HG03064 (cell line): ENCODE data around the gene ACAD11.
A peak's percentile ranks its signal among the peaks of the same experiment; 100 is the strongest.

ENCODE experiments used
- ATAC-seq: cut with Tn5 transposase; IDR thresholded peaks from one replicate; pipeline ENCODE4 v1.9.1; 2021; ENCODE audit warnings: low read depth; ENCODE audit not compliant: unreplicated experiment

ACAD11 gene, protein sequence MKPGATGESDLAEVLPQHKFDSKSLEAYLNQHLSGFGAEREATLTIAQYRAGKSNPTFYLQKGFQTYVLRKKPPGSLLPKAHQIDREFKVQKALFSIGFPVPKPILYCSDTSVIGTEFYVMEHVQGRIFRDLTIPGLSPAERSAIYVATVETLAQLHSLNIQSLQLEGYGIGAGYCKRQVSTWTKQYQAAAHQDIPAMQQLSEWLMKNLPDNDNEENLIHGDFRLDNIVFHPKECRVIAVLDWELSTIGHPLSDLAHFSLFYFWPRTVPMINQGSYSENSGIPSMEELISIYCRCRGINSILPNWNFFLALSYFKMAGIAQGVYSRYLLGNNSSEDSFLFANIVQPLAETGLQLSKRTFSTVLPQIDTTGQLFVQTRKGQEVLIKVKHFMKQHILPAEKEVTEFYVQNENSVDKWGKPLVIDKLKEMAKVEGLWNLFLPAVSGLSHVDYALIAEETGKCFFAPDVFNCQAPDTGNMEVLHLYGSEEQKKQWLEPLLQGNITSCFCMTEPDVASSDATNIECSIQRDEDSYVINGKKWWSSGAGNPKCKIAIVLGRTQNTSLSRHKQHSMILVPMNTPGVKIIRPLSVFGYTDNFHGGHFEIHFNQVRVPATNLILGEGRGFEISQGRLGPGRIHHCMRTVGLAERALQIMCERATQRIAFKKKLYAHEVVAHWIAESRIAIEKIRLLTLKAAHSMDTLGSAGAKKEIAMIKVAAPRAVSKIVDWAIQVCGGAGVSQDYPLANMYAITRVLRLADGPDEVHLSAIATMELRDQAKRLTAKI

DNA sequence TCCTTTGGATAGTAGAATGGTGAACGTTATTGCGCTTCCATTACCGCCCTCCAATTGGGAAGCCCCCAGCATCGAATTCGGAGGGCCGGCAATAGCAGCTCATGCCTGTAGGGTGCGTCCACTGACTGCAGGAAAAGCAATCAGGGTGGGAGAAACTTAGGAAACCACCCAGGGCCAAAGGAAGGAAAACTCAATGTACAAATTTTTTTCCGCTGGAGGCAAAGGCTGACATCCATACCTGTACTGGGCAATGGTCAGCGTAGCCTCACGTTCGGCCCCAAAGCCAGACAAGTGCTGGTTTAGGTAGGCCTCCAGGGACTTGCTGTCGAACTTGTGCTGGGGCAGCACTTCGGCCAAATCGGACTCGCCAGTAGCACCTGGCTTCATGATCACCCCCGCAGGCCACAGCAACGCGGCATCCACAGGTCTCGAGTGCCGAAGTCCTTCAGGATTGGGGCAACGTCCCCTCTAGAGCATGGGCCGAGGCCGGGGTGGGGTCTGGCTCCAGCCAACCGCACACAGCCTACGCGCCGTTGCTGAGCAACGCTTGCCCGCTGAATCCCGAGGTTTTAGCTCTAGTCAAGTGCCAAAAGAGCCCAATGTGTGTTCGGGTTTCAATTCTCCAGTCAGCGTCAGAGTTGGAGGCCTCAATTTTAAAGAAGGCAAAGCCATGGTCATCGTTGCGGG lies at the start of gene ACAD11:
Gene ACAD11 (minus strand): TSS at position 445 of the 687 bp plus-strand sequence. CDS start 58 bp downstream, at position 387.
- peak; percentile 52 for ATAC-seq

DNA sequence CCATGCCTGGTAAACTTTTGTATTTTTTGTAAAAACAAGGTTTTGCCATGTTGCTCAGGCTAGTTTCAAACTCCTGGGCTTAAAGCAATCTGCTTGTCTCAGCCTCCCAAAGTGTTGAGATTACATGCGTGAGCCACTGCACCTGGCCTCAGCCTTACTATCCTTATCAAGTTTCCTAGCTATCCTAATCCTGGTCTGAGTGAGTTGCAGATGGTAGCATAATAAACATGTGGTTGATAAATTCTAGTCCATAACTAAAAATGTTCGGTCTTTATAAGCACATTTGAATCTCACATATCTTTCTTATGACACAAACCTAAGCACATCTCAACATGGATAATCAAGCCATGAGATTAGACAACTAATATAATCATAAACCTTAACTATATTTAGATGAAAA lies 44.1 kb upstream of the ACAD11 start:
- no peak for ATAC-seq

DNA sequence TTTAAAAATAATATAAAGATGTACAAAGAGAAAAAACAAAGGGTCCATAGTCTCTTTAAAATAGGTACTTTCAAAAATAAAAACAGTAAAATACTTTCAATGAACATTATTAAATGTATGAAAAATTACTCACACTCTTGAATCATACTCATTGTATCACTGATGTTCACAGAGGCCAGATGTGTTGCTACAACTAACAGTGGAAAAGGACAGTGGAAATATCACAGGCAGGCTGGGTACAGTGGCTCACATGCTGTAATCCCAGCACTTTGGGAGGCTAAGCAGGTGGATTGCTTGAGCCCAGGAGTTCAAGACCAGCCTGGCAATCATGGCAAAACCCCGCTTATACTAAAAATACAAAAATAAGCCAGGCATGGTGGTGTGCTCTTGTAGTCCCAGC lies 35.8 kb upstream of the ACAD11 start:
- ATAC-seq = no peak

DNA sequence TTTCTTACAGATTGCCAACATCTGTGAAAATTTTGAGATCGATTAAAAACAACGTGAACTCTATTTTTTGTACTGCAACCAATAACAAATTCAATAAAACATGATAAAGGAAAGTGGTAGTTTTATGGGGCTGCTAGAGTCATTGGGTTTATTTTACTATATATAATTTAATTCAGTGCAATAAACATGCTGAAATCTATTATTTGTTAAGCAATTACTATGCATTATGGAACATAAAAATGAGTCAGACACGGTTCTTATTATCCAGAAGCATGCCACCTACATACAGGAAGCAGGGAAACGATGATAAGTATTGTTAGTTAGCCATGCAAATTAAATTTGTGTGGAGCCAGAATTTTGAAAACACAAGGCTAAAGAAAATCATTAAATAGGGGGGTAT lies 35.4 kb upstream of the ACAD11 start:
- no peak for ATAC-seq

DNA sequence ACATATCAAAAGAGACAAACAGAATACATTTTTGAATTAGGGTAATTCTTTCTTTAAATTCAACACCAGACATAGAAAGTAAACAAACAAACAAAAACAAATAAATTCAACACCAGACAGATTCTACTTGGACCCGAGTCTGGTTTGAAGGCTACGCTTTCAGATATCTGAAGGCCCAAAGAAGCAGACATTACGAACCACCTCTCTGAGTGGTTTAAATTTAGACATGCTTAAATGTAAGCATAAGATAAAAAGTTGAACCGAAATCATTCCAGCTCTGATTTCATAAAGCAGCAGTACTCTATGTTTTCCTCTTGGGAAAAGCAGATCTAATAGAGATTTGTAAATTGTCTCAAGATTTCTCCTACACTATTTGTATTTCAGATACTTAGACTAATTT lies 30.4 kb upstream of the ACAD11 start:
- ATAC-seq = no peak

DNA sequence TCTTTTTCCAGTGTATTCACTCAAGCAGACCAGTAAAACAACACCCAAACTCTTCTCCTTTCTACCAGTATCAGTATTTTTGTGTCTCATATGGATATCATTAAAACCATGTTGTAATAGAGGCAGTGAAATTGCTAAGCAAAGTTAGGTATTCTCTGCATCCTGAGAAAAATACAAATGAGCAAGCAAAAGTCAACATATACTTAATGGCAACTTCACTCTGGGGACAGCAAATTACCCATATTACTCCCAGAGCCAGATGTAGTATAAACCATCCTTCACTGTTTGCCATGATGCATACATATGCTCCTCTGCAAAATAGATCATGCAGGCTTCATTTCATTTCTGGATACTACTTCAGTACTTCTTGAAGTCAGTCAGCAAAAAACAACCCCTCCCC lies 22.6 kb upstream of the ACAD11 start:
- no peak for ATAC-seq

DNA sequence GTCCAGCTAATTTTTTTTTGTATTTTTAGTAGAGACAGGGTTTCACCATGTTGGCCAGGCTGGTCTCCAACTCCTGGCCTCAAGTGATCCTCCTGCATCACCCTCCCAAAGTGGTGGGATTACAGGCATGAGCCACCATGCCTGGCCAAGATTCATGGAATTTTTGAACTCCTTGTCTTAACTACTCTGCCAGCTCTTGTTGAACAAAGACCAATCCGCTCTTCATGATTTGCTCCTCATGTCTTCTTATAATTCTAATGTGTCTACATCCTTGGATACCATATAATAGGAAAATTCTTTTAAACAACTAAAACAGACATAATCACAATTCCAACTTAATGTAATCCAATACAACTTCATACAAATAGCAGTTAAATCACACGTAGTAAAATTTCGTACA lies 21.8 kb upstream of the ACAD11 start:
- ATAC-seq = no peak

DNA sequence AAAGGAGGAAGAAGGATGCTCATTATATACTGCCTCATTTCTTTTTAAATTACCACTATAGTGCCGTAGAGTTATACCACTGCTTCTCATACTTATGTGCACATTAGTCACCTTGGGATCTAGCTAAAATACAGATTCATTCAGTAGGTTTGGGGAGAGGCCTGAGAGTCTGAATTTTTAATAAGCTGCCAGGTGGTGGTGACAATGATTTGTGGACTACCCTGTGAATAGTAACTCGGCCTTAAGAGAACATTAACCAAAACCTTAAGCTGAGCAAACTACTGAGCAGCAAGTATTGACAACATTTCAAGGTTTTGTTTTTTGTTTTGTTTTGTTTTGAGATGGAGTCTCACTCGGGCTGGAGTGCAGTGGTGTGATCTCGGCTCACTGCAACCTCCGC lies 20.3 kb upstream of the ACAD11 start:
- ATAC-seq = no peak

DNA sequence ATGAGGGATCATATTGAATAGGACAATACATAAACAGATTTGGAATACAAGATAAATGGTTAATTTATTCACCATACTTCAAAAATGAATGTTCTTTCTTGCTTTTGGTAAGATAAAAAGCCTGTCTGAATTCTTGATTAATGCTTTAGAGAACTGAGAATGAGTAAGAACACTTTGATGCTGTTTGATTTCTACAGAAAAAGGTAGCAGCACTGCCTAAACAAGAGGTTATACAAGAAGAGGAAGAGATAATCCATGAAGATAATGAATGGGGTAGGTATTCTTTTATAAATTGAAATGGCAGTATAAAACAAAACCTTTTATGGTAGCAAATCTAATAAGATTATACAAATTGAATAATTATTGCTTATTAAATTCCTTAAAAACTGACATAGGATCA lies 15.8 kb upstream of the ACAD11 start:
- ATAC-seq = no peak

DNA sequence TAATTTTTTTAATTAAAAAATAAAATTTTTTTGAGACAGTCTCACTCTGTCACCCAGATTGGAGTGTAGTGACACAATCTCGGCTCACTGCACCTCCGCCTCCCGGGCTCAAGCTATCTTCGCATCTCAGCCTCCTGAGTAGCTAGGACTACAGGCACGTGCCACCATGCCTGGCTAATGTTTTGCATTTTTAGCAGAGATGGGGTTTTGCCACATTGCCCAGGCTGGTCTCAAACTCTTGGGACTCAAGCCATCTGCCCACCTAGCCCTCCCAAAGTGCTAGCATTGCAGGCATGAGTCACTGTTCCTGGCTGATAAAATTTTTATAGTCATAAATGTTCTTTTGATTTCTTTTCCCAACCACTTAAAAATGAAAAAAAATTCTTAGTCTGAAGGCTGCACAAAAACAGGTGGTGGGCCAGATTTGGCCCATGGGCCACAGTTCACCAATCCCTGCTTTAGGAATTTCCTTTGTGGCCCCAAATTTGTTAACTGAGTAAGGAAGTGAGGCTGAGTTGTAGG lies 9.7 kb upstream of the ACAD11 start:
- no peak for ATAC-seq

DNA sequence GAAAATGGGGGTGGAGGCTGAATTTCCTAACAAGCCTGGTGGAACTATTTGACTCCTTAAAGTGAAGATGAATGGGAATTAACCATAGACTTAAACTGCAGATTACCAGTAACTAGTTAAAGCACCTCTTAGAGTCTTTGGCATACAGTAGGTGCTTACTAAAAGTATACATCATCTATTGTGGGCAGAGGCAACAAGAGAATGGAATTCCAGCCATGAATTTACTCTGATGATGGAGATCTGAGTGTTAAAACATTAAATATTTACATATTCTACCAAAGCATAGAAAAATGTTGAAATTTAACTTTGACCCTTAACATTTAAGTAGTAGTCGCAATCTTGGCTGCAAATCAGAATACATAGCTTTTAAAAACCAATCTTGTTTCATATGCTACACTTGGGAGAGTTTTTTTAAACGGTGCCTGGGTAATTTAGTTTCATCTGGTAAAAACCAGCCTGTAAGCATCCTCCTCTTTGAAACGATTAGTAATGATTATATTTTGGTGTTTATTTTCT lies 5.7 kb upstream of the ACAD11 start:
- ATAC-seq = no peak

DNA sequence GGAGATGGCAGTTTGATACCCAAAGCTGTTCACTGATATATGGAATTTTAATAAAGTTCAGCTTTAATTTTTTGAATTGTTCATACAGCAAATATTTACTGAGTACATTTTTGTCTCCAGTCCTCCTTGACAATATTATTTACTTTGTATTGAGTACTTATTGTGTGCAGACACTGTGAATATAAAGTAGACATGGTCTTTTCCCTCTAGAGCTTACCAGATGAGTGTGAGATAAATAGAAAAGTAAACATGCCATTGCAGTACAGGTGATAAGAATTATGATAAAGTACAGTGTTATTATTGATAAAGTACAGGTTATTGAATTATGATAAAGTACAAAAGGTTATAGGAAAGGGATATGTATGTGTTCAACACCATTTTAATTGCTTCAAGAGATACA lies 2.6 kb upstream of the ACAD11 start:
- ATAC-seq = no peak

DNA sequence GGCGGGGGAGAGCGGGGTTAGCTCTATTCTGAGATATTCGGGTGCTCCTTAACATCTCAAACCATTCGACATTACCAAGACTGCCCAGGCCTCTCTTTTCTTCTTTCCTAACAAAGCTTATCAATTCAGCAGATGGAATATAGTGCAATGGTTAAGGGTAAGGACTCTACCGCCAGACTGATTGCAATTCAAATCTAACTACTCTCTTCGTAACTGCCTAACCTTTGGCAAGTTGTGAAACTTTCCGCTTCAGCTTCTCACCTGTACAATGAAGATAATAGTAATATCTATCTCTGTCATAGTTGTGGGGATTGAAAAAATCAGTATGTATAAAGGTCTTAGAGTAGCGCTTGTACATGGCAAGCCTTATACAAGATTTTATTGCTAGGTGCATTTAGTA lies 1.5 kb upstream of the ACAD11 start:
- ATAC-seq = no peak

DNA sequence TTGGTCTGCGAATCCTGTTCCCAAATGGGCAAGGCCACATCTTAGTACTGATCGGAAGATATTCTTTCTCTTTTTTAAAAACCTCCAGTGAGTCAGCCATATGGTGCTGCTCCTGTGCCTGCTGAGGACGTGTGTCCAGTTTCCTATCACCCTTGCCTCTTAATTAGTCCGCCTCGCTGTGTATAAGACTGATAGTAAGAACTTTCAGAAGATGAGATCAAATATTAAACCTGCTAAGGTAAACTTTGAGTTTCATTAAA lies 1.1 kb upstream of the ACAD11 start:
- ATAC-seq = no peak

DNA sequence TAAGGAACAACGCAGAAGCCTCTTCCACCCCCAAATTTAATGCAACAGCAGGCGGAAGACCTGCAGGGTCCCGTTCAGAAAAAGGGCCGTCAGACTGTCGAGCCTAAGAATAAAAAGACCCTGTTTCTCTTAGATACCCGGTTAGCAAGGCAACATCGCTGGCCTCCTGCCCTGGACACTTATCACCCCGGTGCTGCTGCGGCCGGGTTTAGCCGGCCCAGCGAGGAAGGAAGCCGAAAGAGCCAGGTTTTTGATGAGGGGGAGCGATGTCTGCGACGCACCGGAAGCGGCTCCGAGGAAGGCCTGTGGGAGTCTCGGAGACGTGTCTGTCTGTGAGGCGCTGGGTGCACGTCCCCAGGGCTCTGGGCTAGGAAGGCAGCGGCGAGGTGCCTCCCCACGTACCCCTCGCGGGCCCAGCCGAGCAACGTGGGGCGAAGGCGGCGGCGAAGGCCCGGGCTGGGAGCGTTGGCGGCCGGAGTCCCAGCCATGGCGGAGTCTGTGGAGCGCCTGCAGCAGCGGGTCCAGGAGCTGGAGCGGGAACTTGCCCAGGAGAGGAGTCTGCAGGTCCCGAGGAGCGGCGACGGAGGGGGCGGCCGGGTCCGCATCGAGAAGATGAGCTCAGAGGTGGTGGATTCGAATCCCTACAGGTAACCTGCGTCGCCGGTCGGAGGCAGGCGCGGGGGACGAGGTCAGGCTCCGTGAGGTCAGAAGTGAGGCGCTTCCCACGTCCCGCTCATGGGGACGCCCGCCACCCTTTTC lies 622 bp upstream of the ACAD11 start, which contains the start of gene UBA5:
Gene UBA5 (plus strand): TSS at position 278 of the 759 bp plus-strand sequence. CDS start 209 bp downstream, at position 487.
- ATAC-seq = peak; percentile 64

DNA sequence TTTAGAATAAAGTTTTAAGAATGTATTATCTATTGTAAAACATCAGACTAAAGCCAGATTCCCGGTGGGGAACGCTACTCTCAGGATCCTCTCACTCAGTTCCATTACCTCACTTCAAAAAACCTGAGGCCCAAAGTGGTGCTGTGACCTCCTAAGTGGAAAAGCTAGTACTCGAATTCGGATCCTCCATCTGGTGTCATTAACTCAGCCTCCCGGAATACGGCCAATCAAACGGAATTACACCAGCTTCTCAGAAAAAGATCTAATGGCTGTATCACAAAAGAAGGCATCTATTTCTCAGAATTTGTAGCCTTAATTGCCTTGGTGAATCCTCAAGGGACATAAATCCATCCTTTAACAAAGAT lies 627 bp downstream of the ACAD11 start:
- ATAC-seq = no peak

DNA sequence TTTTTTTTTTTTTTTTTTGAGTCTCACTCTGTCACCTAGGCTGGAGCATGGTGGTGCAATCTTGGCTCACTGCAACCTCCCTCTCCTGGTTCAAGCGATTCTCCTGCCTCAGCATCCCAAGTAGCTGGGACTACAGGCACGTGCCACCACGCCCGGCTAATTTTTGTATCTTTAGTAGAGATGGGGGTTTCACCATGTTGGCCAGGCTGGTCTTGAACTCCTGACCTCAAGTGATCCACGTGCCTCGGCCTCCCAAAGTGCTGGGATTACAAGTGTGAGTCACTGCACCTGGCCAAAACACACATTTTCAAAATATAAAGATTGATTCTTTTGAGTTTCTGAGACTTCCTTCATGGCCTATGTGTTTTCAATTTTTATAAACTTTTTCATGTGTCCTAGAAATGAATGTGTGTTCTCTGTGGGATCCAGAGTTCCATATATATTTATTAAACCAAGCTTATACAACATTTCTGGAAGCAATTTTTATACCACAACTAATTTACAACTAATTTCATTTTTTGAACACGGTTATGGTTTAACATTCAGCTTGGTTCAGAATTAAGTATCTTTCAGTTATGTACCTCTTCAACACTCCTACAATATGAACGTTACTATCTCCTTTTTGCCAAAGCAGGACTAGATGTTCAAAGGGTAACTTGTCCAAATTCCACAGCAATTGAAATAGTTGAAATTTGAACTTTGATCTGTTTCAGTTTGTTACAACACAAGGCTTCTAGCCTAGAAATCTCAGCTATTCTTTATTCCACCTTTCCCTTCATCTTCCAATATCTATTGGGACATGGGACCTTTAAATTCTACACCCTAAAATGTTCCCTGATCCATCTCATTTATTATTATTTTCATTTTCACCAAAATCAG lies 1.5 kb downstream of the ACAD11 start:
- ATAC-seq = no peak

DNA sequence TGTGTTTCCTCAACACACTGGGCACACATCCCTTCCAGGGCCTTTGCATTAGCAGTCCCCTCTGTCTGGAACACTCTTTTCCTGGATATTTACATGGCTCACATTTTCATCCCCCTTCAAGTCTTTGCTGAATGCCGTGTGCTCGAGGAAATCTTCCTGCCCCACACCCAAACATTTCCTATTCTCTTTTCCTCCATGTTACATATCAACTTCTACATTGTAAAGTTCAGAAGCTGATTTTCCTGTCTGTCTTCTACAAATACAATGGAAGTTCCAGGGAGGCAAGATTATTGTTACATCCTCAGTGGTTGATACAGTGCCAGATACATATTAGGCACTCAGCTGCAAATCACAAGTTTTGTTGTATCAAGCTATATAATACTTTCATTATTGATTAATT lies 4.1 kb downstream of the ACAD11 start:
- ATAC-seq = no peak

DNA sequence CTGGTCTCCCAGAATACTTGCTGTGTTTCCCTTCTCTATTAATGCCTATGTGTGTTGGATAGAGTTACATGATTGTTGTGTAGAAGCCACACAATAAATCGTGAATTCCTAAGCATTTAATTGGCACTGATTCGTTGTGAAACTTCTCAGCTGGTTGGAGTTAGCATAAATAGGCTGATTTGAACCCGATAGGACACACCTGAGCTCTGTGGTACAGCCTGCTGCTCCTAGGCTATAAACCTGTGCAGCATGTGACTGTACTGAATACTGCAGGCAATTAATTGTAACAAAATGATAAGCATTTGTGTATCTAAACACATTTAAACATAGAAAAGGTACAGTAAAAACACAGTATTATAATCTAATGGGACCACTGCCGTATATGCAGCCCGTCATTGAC lies 4.9 kb downstream of the ACAD11 start:
- no peak for ATAC-seq
